Measurements from ENCODE around the gene DCTN4.
A peak's percentile ranks its signal among the peaks of the same experiment; 100 is the strongest.

Gene DCTN4

DNA sequence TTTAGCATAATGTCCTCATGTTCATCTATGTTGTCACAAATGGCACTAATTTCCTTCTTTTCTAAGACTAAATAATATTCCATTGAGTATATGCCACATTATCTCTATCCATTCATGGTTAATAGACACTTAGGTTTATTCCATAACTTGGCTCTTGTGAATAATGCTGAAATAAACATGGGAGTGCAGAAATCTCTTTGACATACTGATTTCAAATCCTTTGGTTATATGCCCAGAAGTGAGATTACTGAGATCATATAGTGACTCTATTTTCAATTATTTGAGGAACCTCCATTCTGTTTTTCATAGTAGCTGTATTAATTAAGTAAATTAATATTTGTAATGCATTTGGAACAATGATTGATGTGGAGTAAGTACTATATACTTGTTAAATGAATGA is 32.7 kb upstream of the DCTN4 start:
- in situ Hi-C loops (cut with MboI; ENCODE audit: low sequenced_read_pairs, unreplicated experiment), result loop anchor here (25.0 kb wide), 1 partner anchor 371 kb away; the partner anchor contains the start of gene ANXA6
- TF ChIP-seq CTCF (IDR thresholded peaks at IDR 0.05; ENCODE audit: borderline replicate concordance, control extremely low read depth, extremely low read depth, insufficient read depth, missing control alignments), result no peak
- DNase-seq (ENCODE audit: low spot score), result no peak

- in situ Hi-C loops (cut with MboI; ENCODE audit: low sequenced_read_pairs, unreplicated experiment), result loop anchor here (25.0 kb wide), 1 partner anchor 372 kb away; the partner anchor contains the start of gene ANXA6
These were observed 31.3 kb upstream of the DCTN4 start for GRCh38 chr5:150789943-150790611.

GRCh38 chr5:150789450-150789849 is 30.6 kb upstream of the DCTN4 start:
- in situ Hi-C loops (cut with MboI; ENCODE audit: low sequenced_read_pairs, unreplicated experiment), result loop anchor here (25.0 kb wide), 1 partner anchor 373 kb away; the partner anchor contains the start of gene ANXA6
- DNase-seq (ENCODE audit: low spot score), result no peak
- no peak for TF ChIP-seq CTCF (IDR thresholded peaks at IDR 0.05; ENCODE audit: borderline replicate concordance, control extremely low read depth, extremely low read depth, insufficient read depth, missing control alignments)

More at GRCh38 chr5:150789943-150790611, 31.3 kb upstream of the DCTN4 start:
- TF ChIP-seq CTCF (IDR thresholded peaks at IDR 0.05; ENCODE audit: borderline replicate concordance, control extremely low read depth, extremely low read depth, insufficient read depth, missing control alignments), result no peak
- peak; percentile 53 for DNase-seq (ENCODE audit: low spot score)

DNA sequence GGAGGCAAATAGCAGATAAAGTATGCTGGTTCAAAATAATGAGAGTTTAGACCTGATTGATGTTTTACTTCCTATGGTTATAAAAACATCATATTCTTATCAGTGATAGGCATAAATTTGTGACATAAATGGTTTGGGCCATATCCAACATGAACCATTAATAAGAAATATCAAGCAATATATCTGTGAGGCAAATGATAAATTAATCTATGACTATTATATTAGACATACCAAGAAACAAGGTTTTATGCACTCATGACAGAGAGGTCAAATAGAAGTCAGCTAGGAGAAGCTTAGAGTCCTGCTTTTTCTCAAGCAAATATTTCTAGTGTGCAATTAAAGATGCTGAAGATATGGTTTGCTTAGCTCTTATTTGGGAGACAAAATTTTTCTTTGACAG is 30.2 kb upstream of the DCTN4 start:
- in situ Hi-C loops (cut with MboI; ENCODE audit: low sequenced_read_pairs, unreplicated experiment), result loop anchor here (25.0 kb wide), 1 partner anchor 373 kb away; the partner anchor contains the start of gene ANXA6
- TF ChIP-seq CTCF (IDR thresholded peaks at IDR 0.05; ENCODE audit: borderline replicate concordance, control extremely low read depth, extremely low read depth, insufficient read depth, missing control alignments), result no peak
- no peak for DNase-seq (ENCODE audit: low spot score)

DNA sequence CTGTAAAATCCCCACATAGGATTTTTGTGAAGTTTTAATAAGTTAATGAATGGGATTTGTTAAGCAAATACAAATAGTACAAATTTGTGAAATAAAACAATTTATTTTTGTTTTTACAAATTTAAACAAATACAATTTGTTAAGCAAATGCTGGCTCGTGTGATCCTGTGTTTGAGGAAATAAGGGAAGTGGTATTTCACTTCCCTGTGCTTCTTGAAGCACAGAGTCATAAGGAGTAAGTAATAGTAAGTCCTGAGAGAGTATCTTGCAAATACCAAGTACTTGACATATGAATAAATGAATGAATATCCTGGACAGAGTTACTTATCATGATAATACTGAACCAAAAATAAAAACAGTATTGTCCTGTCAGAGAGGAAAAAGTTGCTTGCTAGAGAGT is 28.8 kb upstream of the DCTN4 start:
- TF ChIP-seq CTCF (IDR thresholded peaks at IDR 0.05; ENCODE audit: borderline replicate concordance, control extremely low read depth, extremely low read depth, insufficient read depth, missing control alignments), result no peak
- DNase-seq (ENCODE audit: low spot score), result no peak
- in situ Hi-C loops (cut with MboI; ENCODE audit: low sequenced_read_pairs, unreplicated experiment), result loop anchor here (25.0 kb wide), 1 partner anchor 375 kb away; the partner anchor contains the start of gene ANXA6

GRCh38 chr5:150786876-150787275 is 28.1 kb upstream of the DCTN4 start:
- DNase-seq (ENCODE audit: low spot score), result no peak
- in situ Hi-C loops (cut with MboI; ENCODE audit: low sequenced_read_pairs, unreplicated experiment), result loop anchor here (25.0 kb wide), 1 partner anchor 375 kb away; the partner anchor contains the start of gene ANXA6
- no peak for TF ChIP-seq CTCF (IDR thresholded peaks at IDR 0.05; ENCODE audit: borderline replicate concordance, control extremely low read depth, extremely low read depth, insufficient read depth, missing control alignments)
